Measurements from ENCODE around the gene SEMA4B.

GRCh38 chr15:90261811-90262210 lies 60.7 kb downstream of the SEMA4B start:
- TF ChIP-seq CTCF (IDR thresholded peaks at IDR 0.05; ENCODE audit: low read depth, low read length, poor library complexity, severe bottlenecking) = no peak
- no peak for TF ChIP-seq EZH2phosphoT487 (IDR thresholded peaks at IDR 0.05; ENCODE audit: borderline replicate concordance, low read length)
